IMR-90 (cell line): Measurements from ENCODE around the gene MALL. TPM values are rescaled to one million over a fixed set of nuclear protein-coding genes. Genes with fewer than 3 reads are reported as not detected.

Experiments used
- ATAC-seq: fragments of 200-7000 bp; cut with Tn5 transposase; 2 replicates; pipeline ENCODE4 v1.9.1; 2020; ENCODE audit warnings: low read depth, mild to moderate bottlenecking, moderate library complexity
- BruUV-seq: library from RNA; stranded (reverse); fragments of 400-500 nt; replicated peaks from 2 replicates; lab custom pipeline; 2021; lab: Mats Ljungman, UMichigan
- CTCF ChIA-PET: fragments of 300-600 bp; formaldehyde crosslinking; extraction: SDS; loops from one replicate; lab custom pipeline; 2021; ENCODE audit warnings: antibody characterized with exemption; lab: Yijun Ruan, JAX
- POLR2A ChIA-PET: fragments of 300-600 bp; sonication (Branson Sonifier 250); formaldehyde crosslinking; loops from one replicate; lab custom pipeline; 2022; ENCODE audit warnings: antibody characterized with exemption; ENCODE audit not compliant: unreplicated experiment; lab: Charles Lee
- DNase-seq: peaks from one replicate; pipeline ENCODE4 v3.0.0; 2013
- H2AFZ ChIP-seq: replicated peaks from 2 replicates; pipeline ENCODE3; 2013; ENCODE audit warnings: low read length, mild to moderate bottlenecking; ENCODE audit not compliant: poor library complexity
- H2AK5ac ChIP-seq: 2 replicates; pipeline ENCODE4 v1.6.1; 2013; ENCODE audit warnings: low read depth, low read length, inconsistent platforms
- H2AK9ac ChIP-seq: replicated peaks from 2 replicates; pipeline ENCODE3; 2013; ENCODE audit warnings: mild to moderate bottlenecking, low read depth, low read length, moderate library complexity; ENCODE audit not compliant: poor library complexity
- H2BK120ac ChIP-seq: 2 replicates; pipeline ENCODE4 v1.6.1; 2013; ENCODE audit warnings: low read depth, low read length, inconsistent platforms
- H2BK15ac ChIP-seq: 3 replicates; pipeline ENCODE4 v1.6.1; 2013; ENCODE audit warnings: low read depth, low read length, inconsistent platforms
- H2BK20ac ChIP-seq: 2 replicates; pipeline ENCODE4 v1.6.1; 2013; ENCODE audit warnings: low read depth, mild to moderate bottlenecking, inconsistent platforms, low read length, moderate library complexity
- H2BK5ac ChIP-seq: 2 replicates; pipeline ENCODE4 v1.6.1; 2013; ENCODE audit warnings: mild to moderate bottlenecking, low read depth, low read length, inconsistent platforms; ENCODE audit not compliant: poor library complexity, severe bottlenecking
- H3K14ac ChIP-seq: replicated peaks from 2 replicates; pipeline ENCODE4 v1.6.1; 2013; ENCODE audit warnings: low read depth, low read length, inconsistent platforms
- H3K18ac ChIP-seq: 2 replicates; pipeline ENCODE4 v1.6.1; 2013; ENCODE audit warnings: low read depth, low read length, control low read depth
- H3K23ac ChIP-seq: 2 replicates; pipeline ENCODE4 v1.6.1; 2013; ENCODE audit warnings: low read depth, low read length, inconsistent platforms
- H3K27ac ChIP-seq: 2 replicates; pipeline ENCODE4 v1.5.1; 2013; ENCODE audit warnings: mild to moderate bottlenecking, control low read depth, low read length; ENCODE audit not compliant: insufficient read depth
- H3K27me3 ChIP-seq: 2 replicates; pipeline ENCODE4 v1.6.1; 2013; ENCODE audit warnings: low read length; ENCODE audit not compliant: control insufficient read depth, insufficient read depth
- H3K36me3 ChIP-seq: 2 replicates; pipeline ENCODE4 v1.6.1; 2013; ENCODE audit warnings: low read length, mixed read lengths; ENCODE audit not compliant: control insufficient read depth, insufficient read depth
- H3K4ac ChIP-seq: 2 replicates; pipeline ENCODE4 v1.6.1; 2013; ENCODE audit warnings: low read depth, low read length, inconsistent platforms
- H3K4me1 ChIP-seq: 2 replicates; pipeline ENCODE4 v1.6.1; 2013; ENCODE audit warnings: low read length, mixed read lengths; ENCODE audit not compliant: control insufficient read depth, insufficient read depth
- H3K4me2 ChIP-seq: 2 replicates; pipeline ENCODE4 v1.6.1; 2013; ENCODE audit warnings: low read depth, mild to moderate bottlenecking, control low read depth, low read length, moderate library complexity
- H3K4me3 ChIP-seq: 2 replicates; pipeline ENCODE4 v1.5.1; 2013; ENCODE audit warnings: low read depth, mild to moderate bottlenecking, control low read depth, low read length, moderate library complexity; ENCODE audit not compliant: insufficient read depth
- H3K56ac ChIP-seq: 2 replicates; pipeline ENCODE4 v1.6.1; 2013; ENCODE audit warnings: low read length, inconsistent platforms; ENCODE audit not compliant: insufficient read depth; ENCODE audit errors: extremely low read depth
- H3K79me1 ChIP-seq, 2 experiments: 2 replicates each; pipeline ENCODE4 v1.6.1; 2013; ENCODE audit warnings: low read length in 2 of 2, inconsistent platforms in 1 of 2, low read depth in 1 of 2
- H3K9ac ChIP-seq: 2 replicates; pipeline ENCODE4 v1.6.1; 2013; ENCODE audit warnings: low read depth, low read length, control low read depth
- H3K9me1 ChIP-seq: 2 replicates; pipeline ENCODE4 v1.6.1; 2013; ENCODE audit warnings: low read length, inconsistent platforms; ENCODE audit not compliant: insufficient read depth
- H3K9me3 ChIP-seq: 2 replicates; pipeline ENCODE4 v1.6.1; 2013; ENCODE audit warnings: low read length; ENCODE audit not compliant: control insufficient read depth, insufficient read depth
- H4K20me1 ChIP-seq: 2 replicates; pipeline ENCODE4 v1.6.1; 2013; ENCODE audit warnings: low read length, inconsistent platforms; ENCODE audit not compliant: insufficient read depth
- H4K5ac ChIP-seq: 2 replicates; pipeline ENCODE4 v1.6.1; 2013; ENCODE audit warnings: mild to moderate bottlenecking, low read depth, low read length, control low read depth
- H4K8ac ChIP-seq, 2 experiments: 2 replicates each; pipeline ENCODE4 v1.6.1; 2013; ENCODE audit warnings: low read depth in 2 of 2, low read length in 2 of 2, control low read depth in 1 of 2, inconsistent platforms in 1 of 2
- H4K91ac ChIP-seq: 2 replicates; pipeline ENCODE4 v1.6.1; 2013; ENCODE audit warnings: low read depth, low read length, inconsistent platforms; ENCODE audit not compliant: insufficient read depth
- FOS ChIP-seq: fragments of 150-350 bp; IDR thresholded peaks from 2 replicates; pipeline ENCODE4 v1.6.1; 2016; ENCODE audit warnings: low read depth, low read length
- MAFK ChIP-seq: IDR thresholded peaks from 2 replicates; pipeline ENCODE4 v1.6.1; 2012; ENCODE audit warnings: low read depth, low read length, improper control_type of control experiment
- POLR2A ChIP-seq: IDR thresholded peaks from 2 replicates; pipeline ENCODE4 v1.6.1; 2012; ENCODE audit warnings: mild to moderate bottlenecking, low read depth, low read length
- RAD21 ChIP-seq: IDR thresholded peaks from 2 replicates; pipeline ENCODE4 v1.6.1; 2012; ENCODE audit warnings: low read length, improper control_type of control experiment
- WGBS, 2 experiments: methylation state at CpG; one replicate each; pipeline versions ENCODE4 v1.1.5 to v1.1.7; 2013; ENCODE audit warnings: missing lambda C conversion rate in 2 of 2; ENCODE audit not compliant: insufficient read length in 1 of 2; ENCODE audit errors: extremely low coverage in 2 of 2; 5-methylcytosine and 5-hydroxymethylcytosine counted together
- dilution Hi-C: fragments of 300-500 bp; cut with HindIII; formaldehyde crosslinking; loops from one replicate; pipeline ENCODE4 v1.14.3; 2018; ENCODE audit warnings: low sequenced_read_pairs; ENCODE audit not compliant: unreplicated experiment
- in situ Hi-C: fragments of 300-500 bp; cut with MboI; formaldehyde crosslinking; loops from 3 replicates; pipeline ENCODE4 v1.14.3; 2019; ENCODE audit warnings: low sequenced_read_pairs, inconsistent platforms, mixed read lengths
- intact Hi-C: fragments of 100-400 bp; cut with micrococcal nuclease; formaldehyde crosslinking; loops from 2 replicates; pipeline ENCODE4 v1.10.0; 2022
- polyA plus RNA-seq, 3 experiments: library from polyadenylated mRNA; depleted of rRNA; stranded (reverse); fragments of >200 nt; gene quantifications; 2 replicates each; pipeline ENCODE4 v1.2.3, GENCODE V29; 2012; ENCODE audit warnings: low replicate concordance in 1 of 3
- total RNA-seq: library from RNA; depleted of rRNA; stranded (reverse); fragments of >200 nt; gene quantifications from 2 replicates; pipeline ENCODE4 v1.2.3, GENCODE V29; 2012
- TF ChIP-seq, protein P1 (sequence below): conservative IDR thresholded peaks from 2 replicates; pipeline ENCODE4 v1.5.1; 2012; ENCODE audit warnings: mild to moderate bottlenecking, low read depth, low read length, improper control_type of control experiment
- TF ChIP-seq, protein P2 (sequence below): fragments of 150-350 bp; IDR thresholded peaks from 2 replicates; pipeline ENCODE4 v1.6.1; 2016; ENCODE audit warnings: low read depth, mild to moderate bottlenecking, low read length, moderate library complexity, borderline replicate concordance

MALL gene
- total and polyA plus RNA-seq, 2 of the 4 experiments (the other 2 are of a cell fraction) = 1.6 TPM

DNA sequence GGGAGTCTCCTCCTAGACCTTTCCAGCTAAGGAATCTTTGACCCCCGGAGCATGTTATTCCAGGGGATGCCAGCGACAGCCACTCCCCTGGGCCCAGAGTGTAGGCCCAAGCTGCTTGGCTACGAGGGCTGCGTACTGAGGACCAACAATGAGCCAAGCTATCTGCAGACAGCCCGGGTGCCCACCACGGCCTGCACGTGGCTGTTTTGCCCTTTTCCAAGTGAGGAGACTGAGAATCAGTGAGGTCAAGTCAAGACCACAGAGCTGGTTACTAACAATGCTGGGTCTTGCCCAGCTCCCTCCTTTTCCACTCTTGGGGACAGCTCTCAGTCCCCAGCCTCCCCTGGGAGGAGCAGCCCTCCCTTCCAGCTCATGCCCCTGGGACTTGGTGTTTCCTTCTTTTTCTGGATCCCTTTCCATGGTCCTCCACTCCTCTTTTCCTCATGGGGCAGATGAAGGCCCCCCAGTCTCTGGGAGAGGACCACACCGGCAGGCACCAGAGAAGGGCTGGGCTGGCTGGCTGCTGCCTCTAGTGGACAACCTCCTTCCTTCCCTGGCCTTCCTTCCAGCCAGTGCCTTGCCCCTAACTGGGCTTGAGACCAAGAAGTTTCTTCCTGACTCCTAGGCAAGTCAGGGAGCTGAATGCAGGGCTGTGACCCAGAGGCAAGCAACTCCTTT lies 550 bp upstream of the MALL start:
- peak; percentile 88 for ATAC-seq
- Histone ChIP-seq H3K9ac (no peak overlapping the region), H3K4me1 (no peaks in the 10 kb centered on the region), H2BK5ac (no peak overlapping the region), H4K91ac (no peak overlapping the region), H4K20me1 (no peaks in the 10 kb centered on the region), H3K23ac (no peak overlapping the region), H3K14ac (no peak overlapping the region), H3K4me2 (no peak overlapping the region; the same call in 1 of the 2 replicates), H3K36me3 (no peaks in the 10 kb centered on the region), H3K4me3 (no peak overlapping the region), H4K5ac (no peak overlapping the region), H3K27ac (no peak overlapping the region), H3K79me1 (no peaks in the 10 kb centered on the region), H2BK20ac (no peak overlapping the region), H2AK5ac (no peak overlapping the region), H3K56ac (no peak overlapping the region), H2AFZ (peak overlapping the region; percentile 69), H4K8ac (no peak overlapping the region; a peak in 1 of 4 replicates), H3K4ac (no peak overlapping the region), H3K9me3 (no peaks in the 10 kb centered on the region), H3K9me1 (no peaks in the 10 kb centered on the region), H3K27me3 (peaks cover 15% of the 10 kb centered on the region), H2BK15ac (0 out of 3 replicates have a peak overlapping the region, but pooled peaks have one; percentile 16), H3K18ac (no peak overlapping the region), H2AK9ac (no peak overlapping the region), H2BK120ac (no peak overlapping the region)
- CTCF ChIA-PET = interaction anchor here (1.2 to 1.3 kb wide), 3 partner anchors 8 to 10 kb away, joined by 3 to 7 read pairs (median 5); no protein-coding TSS in a partner anchor
- WGBS, 2 experiments = 38% methylated on average over 7 of the region's 8 CpGs; no CpG with 5 or more reads in 1 of the 2 experiments
- peak; percentile 54 for DNase-seq
- dilution Hi-C loops (no loop called here), intact Hi-C loops (loop anchor here (5.0 kb wide), 1 partner anchor 36 kb away; no protein-coding TSS in a partner anchor), in situ Hi-C loops (no loop called here)
- POLR2A ChIA-PET = no interaction called here
- TF ChIP-seq MAFK = no peak
- TF ChIP-seq, protein P1, sequence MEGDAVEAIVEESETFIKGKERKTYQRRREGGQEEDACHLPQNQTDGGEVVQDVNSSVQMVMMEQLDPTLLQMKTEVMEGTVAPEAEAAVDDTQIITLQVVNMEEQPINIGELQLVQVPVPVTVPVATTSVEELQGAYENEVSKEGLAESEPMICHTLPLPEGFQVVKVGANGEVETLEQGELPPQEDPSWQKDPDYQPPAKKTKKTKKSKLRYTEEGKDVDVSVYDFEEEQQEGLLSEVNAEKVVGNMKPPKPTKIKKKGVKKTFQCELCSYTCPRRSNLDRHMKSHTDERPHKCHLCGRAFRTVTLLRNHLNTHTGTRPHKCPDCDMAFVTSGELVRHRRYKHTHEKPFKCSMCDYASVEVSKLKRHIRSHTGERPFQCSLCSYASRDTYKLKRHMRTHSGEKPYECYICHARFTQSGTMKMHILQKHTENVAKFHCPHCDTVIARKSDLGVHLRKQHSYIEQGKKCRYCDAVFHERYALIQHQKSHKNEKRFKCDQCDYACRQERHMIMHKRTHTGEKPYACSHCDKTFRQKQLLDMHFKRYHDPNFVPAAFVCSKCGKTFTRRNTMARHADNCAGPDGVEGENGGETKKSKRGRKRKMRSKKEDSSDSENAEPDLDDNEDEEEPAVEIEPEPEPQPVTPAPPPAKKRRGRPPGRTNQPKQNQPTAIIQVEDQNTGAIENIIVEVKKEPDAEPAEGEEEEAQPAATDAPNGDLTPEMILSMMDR = peak; percentile 43
- TF ChIP-seq FOS = no peak
- no peak for TF ChIP-seq POLR2A
- TF ChIP-seq, protein P2, sequence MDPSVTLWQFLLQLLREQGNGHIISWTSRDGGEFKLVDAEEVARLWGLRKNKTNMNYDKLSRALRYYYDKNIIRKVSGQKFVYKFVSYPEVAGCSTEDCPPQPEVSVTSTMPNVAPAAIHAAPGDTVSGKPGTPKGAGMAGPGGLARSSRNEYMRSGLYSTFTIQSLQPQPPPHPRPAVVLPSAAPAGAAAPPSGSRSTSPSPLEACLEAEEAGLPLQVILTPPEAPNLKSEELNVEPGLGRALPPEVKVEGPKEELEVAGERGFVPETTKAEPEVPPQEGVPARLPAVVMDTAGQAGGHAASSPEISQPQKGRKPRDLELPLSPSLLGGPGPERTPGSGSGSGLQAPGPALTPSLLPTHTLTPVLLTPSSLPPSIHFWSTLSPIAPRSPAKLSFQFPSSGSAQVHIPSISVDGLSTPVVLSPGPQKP = no peak
- peak; percentile 26; the same call in 1 of the 2 replicates for TF ChIP-seq RAD21
- BruUV-seq = no TSS peak
